SK-N-SH (cell line): ENCODE results near the gene ABHD16B. TPM values are rescaled to one million over a fixed set of nuclear protein-coding genes. Genes with fewer than 3 reads are reported as not detected.

Source experiments
- CTCF ChIA-PET: fragments of 300-600, 350-600 bp; formaldehyde crosslinking; extraction: SDS; loops from one replicate; lab custom pipeline; 2021; lab: Yijun Ruan, JAX
- POLR2A ChIA-PET: fragments of 350-600 bp; sonication (Branson Sonifier 250); formaldehyde crosslinking; extraction: SDS; loops from one replicate; lab custom pipeline; 2020; ENCODE audit warnings: antibody characterized with exemption, inconsistent platforms; lab: Yijun Ruan, JAX
- DNase-seq: peaks from one replicate; pipeline ENCODE4 v3.0.0; 2012
- H2AFZ ChIP-seq: fragments of 200-600 bp; sonication (generic); 2 replicates; pipeline ENCODE4 v1.8.1; 2016; ENCODE audit warnings: antibody characterized with exemption, mild to moderate bottlenecking, low read depth
- H3F3A ChIP-seq: fragments of 200-600 bp; sonication (generic); replicated peaks from 2 replicates; pipeline ENCODE3; 2016; ENCODE audit warnings: antibody characterized with exemption, mild to moderate bottlenecking; ENCODE audit not compliant: insufficient read depth
- H3K27ac ChIP-seq, 2 experiments: fragments of 200-500 bp in 1 of 2; fragments of 200-600 bp in 1 of 2; sonication (Bioruptor generic) in 1 of 2; sonication (generic), shearing (Covaris generic) in 1 of 2; 2 replicates each; pipeline versions ENCODE4 v1.5.1 to v1.6.1; 2014 to 2016; ENCODE audit warnings: low read depth in 2 of 2, inconsistent platforms in 1 of 2, low read length in 1 of 2, mild to moderate bottlenecking in 1 of 2, mixed read lengths in 1 of 2
- H3K27me3 ChIP-seq: fragments of 200-600 bp; sonication (generic), shearing (Covaris generic); 2 replicates; pipeline ENCODE4 v1.6.1; 2016; ENCODE audit warnings: mixed run types; ENCODE audit not compliant: insufficient read depth
- H3K36me3 ChIP-seq, 2 experiments: fragments of 200-500 bp in 1 of 2; fragments of 200-600 bp in 1 of 2; sonication (Bioruptor generic) in 1 of 2; sonication (generic) in 1 of 2; replicated peaks in 1 of 2; 2 replicates each; pipeline versions ENCODE3 to v1.5.1; 2014 to 2016; ENCODE audit warnings: low read length in 1 of 2, mild to moderate bottlenecking in 1 of 2; ENCODE audit not compliant: insufficient read depth in 2 of 2, control insufficient read depth in 1 of 2
- H3K4me1 ChIP-seq, 2 experiments: fragments of 200-500 bp in 1 of 2; fragments of 200-600 bp in 1 of 2; sonication (Bioruptor generic) in 1 of 2; sonication (generic), shearing (Covaris generic) in 1 of 2; 2 replicates each; pipeline versions ENCODE4 v1.5.1 to v1.6.1; 2014 to 2016; ENCODE audit warnings: low read depth in 1 of 2, low read length in 1 of 2, mixed run types in 1 of 2; ENCODE audit not compliant: insufficient read depth in 2 of 2, control insufficient read depth in 1 of 2
- H3K4me2 ChIP-seq: fragments of 200-600 bp; sonication (generic), shearing (Covaris generic); 2 replicates; pipeline ENCODE4 v1.6.1; 2017; ENCODE audit warnings: mixed run types
- H3K4me3 ChIP-seq, 2 experiments: fragments of 200-500 bp in 1 of 2; fragments of 200-600 bp in 1 of 2; sonication (Bioruptor generic) in 1 of 2; sonication (generic), shearing (Covaris generic) in 1 of 2; 2 replicates each; pipeline versions ENCODE4 v1.5.1 to v1.8.1; 2014 to 2016; ENCODE audit warnings: low read depth in 2 of 2, inconsistent platforms in 1 of 2, low read length in 1 of 2, mild to moderate bottlenecking in 1 of 2, mixed read lengths in 1 of 2, moderate library complexity in 1 of 2
- H3K79me2 ChIP-seq: fragments of 200-600 bp; sonication (generic); 2 replicates; pipeline ENCODE4 v1.8.1; 2017; ENCODE audit warnings: mild to moderate bottlenecking; ENCODE audit not compliant: insufficient read depth
- H3K9ac ChIP-seq: fragments of 200-600 bp; sonication (generic); 2 replicates; pipeline ENCODE4 v1.6.1; 2017; ENCODE audit warnings: mixed run types
- H3K9me2 ChIP-seq: fragments of 200-600 bp; sonication (generic); 2 replicates; pipeline ENCODE4 v1.6.1; 2017; ENCODE audit warnings: mixed run types
- H3K9me3 ChIP-seq: fragments of 200-600 bp; sonication (generic); 2 replicates; pipeline ENCODE4 v1.6.1; 2017; ENCODE audit warnings: mixed run types, mild to moderate bottlenecking, moderate library complexity
- H4K20me1 ChIP-seq: fragments of 200-600 bp; sonication (generic); 2 replicates; pipeline ENCODE4 v1.6.1; 2017; ENCODE audit warnings: mild to moderate bottlenecking, mixed run types; ENCODE audit not compliant: insufficient read depth
- CTCF ChIP-seq: fragments of 200-600 bp; sonication (generic); IDR thresholded peaks from 2 replicates; pipeline ENCODE4 v1.6.1; 2017; ENCODE audit warnings: antibody characterized with exemption, mild to moderate bottlenecking, moderate library complexity
- EZH2phosphoT487 ChIP-seq: fragments of 200-600 bp; sonication (generic); IDR thresholded peaks from 2 replicates; pipeline ENCODE4 v1.6.1; 2017; ENCODE audit warnings: low read depth, mixed run types, mild to moderate bottlenecking, antibody characterized with exemption, moderate library complexity, borderline replicate concordance
- FOSL2 ChIP-seq: IDR thresholded peaks from 2 replicates; pipeline ENCODE4 v1.4.0; 2012; ENCODE audit warnings: low read depth, mild to moderate bottlenecking, moderate library complexity, borderline replicate concordance
- FOXJ3 ChIP-seq: sonication (generic); formaldehyde crosslinking; IDR thresholded peaks from 2 replicates; pipeline ENCODE4 v1.5.1; 2020; ENCODE audit warnings: mild to moderate bottlenecking, missing genetic modification reagents
- GABPA ChIP-seq: IDR thresholded peaks from 2 replicates; pipeline ENCODE4 v1.4.0; 2012; ENCODE audit warnings: low read depth, mild to moderate bottlenecking
- GATA2 ChIP-seq: sonication (generic); formaldehyde crosslinking; IDR thresholded peaks from 2 replicates; pipeline ENCODE4 v1.5.0; 2020; ENCODE audit warnings: mild to moderate bottlenecking, missing genetic modification reagents
- IRF3 ChIP-seq: fragments of 150-350 bp; IDR thresholded peaks from 2 replicates; pipeline ENCODE4 v1.6.1; 2016; ENCODE audit warnings: mild to moderate bottlenecking, low read depth, low read length
- MAX ChIP-seq: IDR thresholded peaks from 2 replicates; pipeline ENCODE4 v1.4.0; 2012; ENCODE audit warnings: low read depth
- MXI1 ChIP-seq: IDR thresholded peaks from 2 replicates; pipeline ENCODE4 v1.6.1; 2012; ENCODE audit warnings: mild to moderate bottlenecking, low read depth, low read length, improper control_type of control experiment
- NFIC ChIP-seq: IDR thresholded peaks from 2 replicates; pipeline ENCODE4 v1.4.0; 2012; ENCODE audit warnings: borderline replicate concordance
- NRF1 ChIP-seq: IDR thresholded peaks from 2 replicates; pipeline ENCODE4 v1.6.1; 2012; ENCODE audit warnings: low read depth, mild to moderate bottlenecking, low read length
- PBX3 ChIP-seq: IDR thresholded peaks from 2 replicates; pipeline ENCODE4; 2012
- RAD21 ChIP-seq: IDR thresholded peaks from 2 replicates; pipeline ENCODE4 v1.6.1; 2012; ENCODE audit warnings: mild to moderate bottlenecking, low read length
- RCOR1 ChIP-seq: fragments of 150-350 bp; IDR thresholded peaks from 2 replicates; pipeline ENCODE4 v1.6.1; 2017; ENCODE audit warnings: antibody characterized with exemption, low read length
- RXRA ChIP-seq: IDR thresholded peaks from 2 replicates; pipeline ENCODE4 v1.4.0; 2012; ENCODE audit warnings: low read depth, mild to moderate bottlenecking, borderline replicate concordance
- SIN3A ChIP-seq: IDR thresholded peaks from 2 replicates; pipeline ENCODE4 v1.6.1; 2012; ENCODE audit warnings: low read depth, mild to moderate bottlenecking, low read length, moderate library complexity, borderline replicate concordance
- SMC3 ChIP-seq: IDR thresholded peaks from 2 replicates; pipeline ENCODE4 v1.6.1; 2012; ENCODE audit warnings: low read depth, low read length, improper control_type of control experiment
- TAF1 ChIP-seq: IDR thresholded peaks from 2 replicates; pipeline ENCODE4 v1.6.1; 2012; ENCODE audit warnings: low read depth, mild to moderate bottlenecking, low read length, moderate library complexity, borderline replicate concordance
- TEAD4 ChIP-seq: IDR thresholded peaks from 2 replicates; pipeline ENCODE4 v1.4.0; 2012; ENCODE audit warnings: mild to moderate bottlenecking, borderline replicate concordance; ENCODE audit not compliant: insufficient read depth
- USF2 ChIP-seq: fragments of 150-350 bp; IDR thresholded peaks from 2 replicates; pipeline ENCODE4 v1.6.1; 2017; ENCODE audit warnings: antibody characterized with exemption, low read length, low read depth, borderline replicate concordance
- ZBTB33 ChIP-seq: IDR thresholded peaks from 2 replicates; pipeline ENCODE4 v1.4.0; 2012; ENCODE audit warnings: low read depth, borderline replicate concordance
- WGBS: methylation state at CpG from one replicate; pipeline ENCODE4 v1.1.6; 2017; ENCODE audit warnings: low lambda C conversion rate; 5-methylcytosine and 5-hydroxymethylcytosine counted together
- polyA plus RNA-seq, 3 experiments: library from polyadenylated mRNA; depleted of rRNA; stranded (reverse); fragments of >200 nt; gene quantifications; 2 replicates each; pipeline ENCODE4 v1.2.3, GENCODE V29; 2012

Gene ABHD16B
- polyA plus RNA-seq, 1 of the 3 experiments (the other 2 are of a cell fraction), result not detected

GRCh38 chr20:63843778-63844177 lies 17.5 kb upstream of the ABHD16B start (continued):
- no peak for TF ChIP-seq ZBTB33
- TF ChIP-seq EZH2phosphoT487, result no peak
- TF ChIP-seq PBX3, result no peak
- TF ChIP-seq TEAD4, result no peak
- no peak for TF ChIP-seq MXI1
- TF ChIP-seq FOSL2, result no peak
- TF ChIP-seq FOXJ3, result no peak
- TF ChIP-seq, all 33 proteins: peak for 0

- Histone ChIP-seq H3K4me3 (no peak overlapping the region), H3K36me3 (no peaks in the 10 kb centered on the region), H3K79me2 (no peaks in the 10 kb centered on the region), H3K27ac (no peak overlapping the region), H3K9me3 (no peaks in the 10 kb centered on the region), H3K4me2 (no peak overlapping the region), H3F3A (no peaks in the 10 kb centered on the region), H3K9ac (no peak overlapping the region), H4K20me1 (no peaks in the 10 kb centered on the region), H3K4me1 (peaks cover 0 to 5% of the 10 kb centered on the region in 2 experiments; a peak in 1 of 4 replicates), H2AFZ (no peak overlapping the region), H3K27me3 (no peaks in the 10 kb centered on the region), H3K9me2 (no peaks in the 10 kb centered on the region)
- WGBS, result 60% methylated on average over 1 of the region's 9 CpGs
- no peak for DNase-seq
- ChIA-PET POLR2A (no interaction called here), CTCF (no interaction called here)
- TF ChIP-seq FOSL2 (no peak), TAF1 (no peak), IRF3 (no peak), FOXJ3 (no peak), RAD21 (no peak), EZH2phosphoT487 (no peak), CTCF (no peak), RCOR1 (no peak), MAX (no peak), USF2 (no peak), NFIC (no peak), SMC3 (no peak), GABPA (no peak), RXRA (no peak), PBX3 (no peak), NRF1 (no peak), SIN3A (no peak), GATA2 (CRISPR knock-in tag) (no peak), MXI1 (no peak), TEAD4 (no peak)
Observed at GRCh38 chr20:63844511-63844991, 16.7 kb upstream of the ABHD16B start.
